ENCODE results near the gene PDLIM4. TPM values are rescaled to one million over a fixed set of nuclear protein-coding genes. Genes with fewer than 3 reads are reported as not detected.

Gene PDLIM4
- total and polyA plus RNA-seq, 2 experiments from 2014 or later: 25.2 to 31.8 TPM

GRCh38 chr5:132222649-132223038, 34.9 kb upstream of the PDLIM4 start:
- H3K4me1 ChIP-seq (ENCODE audit: insufficient read depth): no peaks in the 10 kb centered on the region
- H3K79me2 ChIP-seq (replicated peaks; ENCODE audit: insufficient read depth): no peaks in the 10 kb centered on the region
- no peak for DNase-seq (ENCODE audit: low spot score)
- H4K20me1 ChIP-seq (replicated peaks; ENCODE audit: insufficient read depth): no peaks in the 10 kb centered on the region
- Mint-ChIP-seq H3K4me1 (peaks cover 10% of the 10 kb centered on the region), H3K27me3 (ENCODE audit: insufficient read depth, low read depth, poor library complexity) (peaks cover 20% of the 10 kb centered on the region), H3K27ac (no peak overlapping the region), H3K36me3 (ENCODE audit: low read depth) (no peaks in the 10 kb centered on the region), H3K4me3 (no peak overlapping the region), H3K9me3 (no peaks in the 10 kb centered on the region)
- no peak for ATAC-seq
- no peaks in the 10 kb centered on the region for H3K9me2 ChIP-seq (ENCODE audit: insufficient read depth)
- H3F3A ChIP-seq (replicated peaks; ENCODE audit: low read depth): no peaks in the 10 kb centered on the region
- H3K27me3 ChIP-seq (ENCODE audit: insufficient read depth): peaks cover 17% of the 10 kb centered on the region
- H3K4me2 ChIP-seq: no peak overlapping the region
- no peaks in the 10 kb centered on the region for H3K36me3 ChIP-seq (ENCODE audit: insufficient read depth)
- no peak overlapping the region for H2AFZ ChIP-seq
- no peak overlapping the region for H3K27ac ChIP-seq (ENCODE audit: low read depth)
- TF ChIP-seq POLR2AphosphoS5 (IDR thresholded peaks at IDR 0.05; ENCODE audit: low read depth) (no peak), EZH2 (IDR thresholded peaks at IDR 0.05; ENCODE audit: low read depth, unreplicated experiment) (no peak), NANOG (IDR thresholded peaks at IDR 0.05; ENCODE audit: borderline replicate concordance) (no peak), CREB1 (CRISPR knock-in tag; IDR thresholded peaks at IDR 0.05; ENCODE audit: low read depth) (no peak), EZH2phosphoT487 (IDR thresholded peaks at IDR 0.05; ENCODE audit: unreplicated experiment) (no peak), REST (IDR thresholded peaks at IDR 0.05; ENCODE audit: unreplicated experiment) (no peak), STAT1 (IDR thresholded peaks at IDR 0.05; ENCODE audit: unreplicated experiment) (no peak), JUNB (IDR thresholded peaks at IDR 0.05; ENCODE audit: unreplicated experiment) (no peak)
- TF ChIP-seq, protein P1, sequence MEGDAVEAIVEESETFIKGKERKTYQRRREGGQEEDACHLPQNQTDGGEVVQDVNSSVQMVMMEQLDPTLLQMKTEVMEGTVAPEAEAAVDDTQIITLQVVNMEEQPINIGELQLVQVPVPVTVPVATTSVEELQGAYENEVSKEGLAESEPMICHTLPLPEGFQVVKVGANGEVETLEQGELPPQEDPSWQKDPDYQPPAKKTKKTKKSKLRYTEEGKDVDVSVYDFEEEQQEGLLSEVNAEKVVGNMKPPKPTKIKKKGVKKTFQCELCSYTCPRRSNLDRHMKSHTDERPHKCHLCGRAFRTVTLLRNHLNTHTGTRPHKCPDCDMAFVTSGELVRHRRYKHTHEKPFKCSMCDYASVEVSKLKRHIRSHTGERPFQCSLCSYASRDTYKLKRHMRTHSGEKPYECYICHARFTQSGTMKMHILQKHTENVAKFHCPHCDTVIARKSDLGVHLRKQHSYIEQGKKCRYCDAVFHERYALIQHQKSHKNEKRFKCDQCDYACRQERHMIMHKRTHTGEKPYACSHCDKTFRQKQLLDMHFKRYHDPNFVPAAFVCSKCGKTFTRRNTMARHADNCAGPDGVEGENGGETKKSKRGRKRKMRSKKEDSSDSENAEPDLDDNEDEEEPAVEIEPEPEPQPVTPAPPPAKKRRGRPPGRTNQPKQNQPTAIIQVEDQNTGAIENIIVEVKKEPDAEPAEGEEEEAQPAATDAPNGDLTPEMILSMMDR (conservative IDR thresholded peaks at IDR 0.05; ENCODE audit: low read depth in 2 of 2): no peak
- no peak overlapping the region for H3K4me3 ChIP-seq

- Histone ChIP-seq H3K4me2 (no peak overlapping the region), H3K79me2 (replicated peaks; ENCODE audit: insufficient read depth) (no peaks in the 10 kb centered on the region)
- H3K36me3 Mint-ChIP-seq (ENCODE audit: low read depth): no peaks in the 10 kb centered on the region
- no peak for TF ChIP-seq EZH2 (IDR thresholded peaks at IDR 0.05; ENCODE audit: low read depth, unreplicated experiment)
- no peak for TF ChIP-seq ZNF462 (CRISPR knock-in tag; IDR thresholded peaks at IDR 0.05)
- TF ChIP-seq NANOG (IDR thresholded peaks at IDR 0.05; ENCODE audit: borderline replicate concordance): no peak
These were observed 33.6 kb upstream of the PDLIM4 start for GRCh38 chr5:132223861-132224260.

More at GRCh38 chr5:132223861-132224260, 33.6 kb upstream of the PDLIM4 start:
- Mint-ChIP-seq H3K9me3 (no peaks in the 10 kb centered on the region), H3K4me3 (no peak overlapping the region), H3K27ac (no peak overlapping the region), H3K4me1 (peaks cover 10% of the 10 kb centered on the region; the same call in 2 of the 3 replicates), H3K27me3 (ENCODE audit: insufficient read depth, low read depth, poor library complexity) (peaks cover 20% of the 10 kb centered on the region)
- no peak overlapping the region for H3K27ac ChIP-seq (ENCODE audit: low read depth)
- no peaks in the 10 kb centered on the region for H4K20me1 ChIP-seq (replicated peaks; ENCODE audit: insufficient read depth)
- no peak for DNase-seq (ENCODE audit: low spot score)
- H2AFZ ChIP-seq: no peak overlapping the region
- no peaks in the 10 kb centered on the region for H3K4me1 ChIP-seq (ENCODE audit: insufficient read depth)
- peaks cover 20% of the 10 kb centered on the region for H3K27me3 ChIP-seq (ENCODE audit: insufficient read depth)
- no peaks in the 10 kb centered on the region for H3K9me2 ChIP-seq (ENCODE audit: insufficient read depth)
- no peak overlapping the region for H3K4me3 ChIP-seq
- H3F3A ChIP-seq (replicated peaks; ENCODE audit: low read depth): 0 out of 2 replicates have a peak, but pooled peaks cover 2% of the 10 kb centered on the region
- ATAC-seq: no peak
- H3K36me3 ChIP-seq (ENCODE audit: insufficient read depth): no peaks in the 10 kb centered on the region

Measured in GM23338 (cell line).